Stomach (tissue), 4 donors: ENCODE results near the gene BRD2.

Experiments
- POLR2A ChIP-seq, 4 donors: fragments of 450-650 bp; IDR thresholded peaks; one replicate each; pipeline ENCODE4 v1.6.1; 2016; ENCODE audit warnings: antibody characterized with exemption in 4 of 4, control low read depth in 2 of 4, mild to moderate bottlenecking in 1 of 4, moderate library complexity in 1 of 4
- TF ChIP-seq, protein P1 (sequence below), 7 experiments: fragments of 450-650 bp in 4 of 7; fragments of 200-600 bp in 3 of 7; sonication (generic) in 3 of 7; IDR thresholded peaks; one replicate each; pipeline ENCODE4 v1.5.1; 2016 to 2019; ENCODE audit warnings: antibody characterized with exemption in 7 of 7, control low read depth in 2 of 7, mild to moderate bottlenecking in 1 of 7

- TF ChIP-seq POLR2A (IDR thresholded peaks at IDR 0.05), result no peak
- TF ChIP-seq, protein P1, sequence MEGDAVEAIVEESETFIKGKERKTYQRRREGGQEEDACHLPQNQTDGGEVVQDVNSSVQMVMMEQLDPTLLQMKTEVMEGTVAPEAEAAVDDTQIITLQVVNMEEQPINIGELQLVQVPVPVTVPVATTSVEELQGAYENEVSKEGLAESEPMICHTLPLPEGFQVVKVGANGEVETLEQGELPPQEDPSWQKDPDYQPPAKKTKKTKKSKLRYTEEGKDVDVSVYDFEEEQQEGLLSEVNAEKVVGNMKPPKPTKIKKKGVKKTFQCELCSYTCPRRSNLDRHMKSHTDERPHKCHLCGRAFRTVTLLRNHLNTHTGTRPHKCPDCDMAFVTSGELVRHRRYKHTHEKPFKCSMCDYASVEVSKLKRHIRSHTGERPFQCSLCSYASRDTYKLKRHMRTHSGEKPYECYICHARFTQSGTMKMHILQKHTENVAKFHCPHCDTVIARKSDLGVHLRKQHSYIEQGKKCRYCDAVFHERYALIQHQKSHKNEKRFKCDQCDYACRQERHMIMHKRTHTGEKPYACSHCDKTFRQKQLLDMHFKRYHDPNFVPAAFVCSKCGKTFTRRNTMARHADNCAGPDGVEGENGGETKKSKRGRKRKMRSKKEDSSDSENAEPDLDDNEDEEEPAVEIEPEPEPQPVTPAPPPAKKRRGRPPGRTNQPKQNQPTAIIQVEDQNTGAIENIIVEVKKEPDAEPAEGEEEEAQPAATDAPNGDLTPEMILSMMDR (IDR thresholded peaks at IDR 0.05), result no peak
Measured at GRCh38 chr6:32922083-32922482, 46.3 kb upstream of the BRD2 start.
